Measurements from ENCODE around the gene TTI1.

DNA sequence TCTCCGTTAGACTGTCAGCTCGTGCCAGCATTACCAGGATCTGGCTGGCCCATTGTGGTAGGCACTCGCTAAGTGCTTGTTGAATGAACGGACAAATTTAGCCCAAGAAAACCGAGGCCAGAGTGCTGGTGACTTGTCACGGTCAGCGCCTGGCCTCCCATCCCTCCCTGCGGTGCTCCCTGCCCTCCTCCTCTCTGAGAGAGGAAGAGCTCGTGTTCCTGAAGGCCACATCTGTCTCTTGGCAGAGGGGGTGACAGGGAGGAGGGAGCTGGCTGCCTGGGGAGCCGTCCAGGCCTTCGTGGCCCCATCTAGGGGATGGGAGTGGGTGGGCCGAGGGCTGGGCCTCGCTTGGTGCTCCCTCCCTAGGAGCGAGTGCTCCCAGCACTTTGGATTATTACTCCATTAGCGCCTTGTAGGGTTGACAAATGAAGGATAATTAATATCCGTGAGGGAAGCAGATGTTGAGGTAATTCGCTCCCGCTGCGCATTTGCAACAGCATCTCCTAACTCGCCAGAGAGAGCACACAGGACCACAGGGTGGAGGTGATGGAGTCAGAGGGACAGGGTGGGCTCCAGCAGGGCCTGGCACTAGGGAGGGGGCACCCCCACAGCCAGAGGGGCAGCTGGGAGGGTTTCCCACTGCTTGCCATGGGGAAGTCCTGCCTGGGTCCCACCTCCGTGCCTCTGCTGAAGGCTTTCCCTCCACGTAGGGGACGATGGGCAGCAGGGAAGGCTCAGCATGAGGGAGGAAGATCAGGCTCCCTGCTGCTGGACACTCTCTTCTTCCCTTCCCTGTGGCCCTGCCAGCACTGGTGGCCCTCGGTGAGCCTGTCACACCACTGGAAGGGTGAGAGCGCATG, 93.3 kb downstream of the TTI1 start:
- TF ChIP-seq, protein P1, sequence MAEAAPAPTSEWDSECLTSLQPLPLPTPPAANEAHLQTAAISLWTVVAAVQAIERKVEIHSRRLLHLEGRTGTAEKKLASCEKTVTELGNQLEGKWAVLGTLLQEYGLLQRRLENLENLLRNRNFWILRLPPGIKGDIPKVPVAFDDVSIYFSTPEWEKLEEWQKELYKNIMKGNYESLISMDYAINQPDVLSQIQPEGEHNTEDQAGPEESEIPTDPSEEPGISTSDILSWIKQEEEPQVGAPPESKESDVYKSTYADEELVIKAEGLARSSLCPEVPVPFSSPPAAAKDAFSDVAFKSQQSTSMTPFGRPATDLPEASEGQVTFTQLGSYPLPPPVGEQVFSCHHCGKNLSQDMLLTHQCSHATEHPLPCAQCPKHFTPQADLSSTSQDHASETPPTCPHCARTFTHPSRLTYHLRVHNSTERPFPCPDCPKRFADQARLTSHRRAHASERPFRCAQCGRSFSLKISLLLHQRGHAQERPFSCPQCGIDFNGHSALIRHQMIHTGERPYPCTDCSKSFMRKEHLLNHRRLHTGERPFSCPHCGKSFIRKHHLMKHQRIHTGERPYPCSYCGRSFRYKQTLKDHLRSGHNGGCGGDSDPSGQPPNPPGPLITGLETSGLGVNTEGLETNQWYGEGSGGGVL (tag by site-specific recombination; IDR thresholded peaks at IDR 0.05): no peak
- TF ChIP-seq BCL11A (tag by site-specific recombination; IDR thresholded peaks at IDR 0.05; ENCODE audit: low read depth) (no peak), ZFP69B (tag by site-specific recombination; IDR thresholded peaks at IDR 0.05) (no peak), ZNF121 (tag by site-specific recombination; IDR thresholded peaks at IDR 0.05) (no peak), ZNF558 (tag by site-specific recombination; IDR thresholded peaks at IDR 0.05) (no peak), ZNF792 (tag by site-specific recombination; IDR thresholded peaks at IDR 0.05) (no peak), ZNF423 (tag by site-specific recombination; IDR thresholded peaks at IDR 0.05) (no peak), ZNF658 (tag by site-specific recombination; IDR thresholded peaks at IDR 0.05) (no peak), ZNF146 (tag by site-specific recombination; IDR thresholded peaks at IDR 0.05) (no peak), ZNF16 (tag by site-specific recombination; IDR thresholded peaks at IDR 0.05; ENCODE audit: low read depth) (no peak), TRIM28 (IDR thresholded peaks at IDR 0.05; ENCODE audit: borderline replicate concordance, low read length) (no peak)
- TF ChIP-seq, protein P2, sequence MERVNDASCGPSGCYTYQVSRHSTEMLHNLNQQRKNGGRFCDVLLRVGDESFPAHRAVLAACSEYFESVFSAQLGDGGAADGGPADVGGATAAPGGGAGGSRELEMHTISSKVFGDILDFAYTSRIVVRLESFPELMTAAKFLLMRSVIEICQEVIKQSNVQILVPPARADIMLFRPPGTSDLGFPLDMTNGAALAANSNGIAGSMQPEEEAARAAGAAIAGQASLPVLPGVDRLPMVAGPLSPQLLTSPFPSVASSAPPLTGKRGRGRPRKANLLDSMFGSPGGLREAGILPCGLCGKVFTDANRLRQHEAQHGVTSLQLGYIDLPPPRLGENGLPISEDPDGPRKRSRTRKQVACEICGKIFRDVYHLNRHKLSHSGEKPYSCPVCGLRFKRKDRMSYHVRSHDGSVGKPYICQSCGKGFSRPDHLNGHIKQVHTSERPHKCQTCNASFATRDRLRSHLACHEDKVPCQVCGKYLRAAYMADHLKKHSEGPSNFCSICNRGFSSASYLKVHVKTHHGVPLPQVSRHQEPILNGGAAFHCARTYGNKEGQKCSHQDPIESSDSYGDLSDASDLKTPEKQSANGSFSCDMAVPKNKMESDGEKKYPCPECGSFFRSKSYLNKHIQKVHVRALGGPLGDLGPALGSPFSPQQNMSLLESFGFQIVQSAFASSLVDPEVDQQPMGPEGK (tag by site-specific recombination; IDR thresholded peaks at IDR 0.05): no peak
- TF ChIP-seq, protein P3, sequence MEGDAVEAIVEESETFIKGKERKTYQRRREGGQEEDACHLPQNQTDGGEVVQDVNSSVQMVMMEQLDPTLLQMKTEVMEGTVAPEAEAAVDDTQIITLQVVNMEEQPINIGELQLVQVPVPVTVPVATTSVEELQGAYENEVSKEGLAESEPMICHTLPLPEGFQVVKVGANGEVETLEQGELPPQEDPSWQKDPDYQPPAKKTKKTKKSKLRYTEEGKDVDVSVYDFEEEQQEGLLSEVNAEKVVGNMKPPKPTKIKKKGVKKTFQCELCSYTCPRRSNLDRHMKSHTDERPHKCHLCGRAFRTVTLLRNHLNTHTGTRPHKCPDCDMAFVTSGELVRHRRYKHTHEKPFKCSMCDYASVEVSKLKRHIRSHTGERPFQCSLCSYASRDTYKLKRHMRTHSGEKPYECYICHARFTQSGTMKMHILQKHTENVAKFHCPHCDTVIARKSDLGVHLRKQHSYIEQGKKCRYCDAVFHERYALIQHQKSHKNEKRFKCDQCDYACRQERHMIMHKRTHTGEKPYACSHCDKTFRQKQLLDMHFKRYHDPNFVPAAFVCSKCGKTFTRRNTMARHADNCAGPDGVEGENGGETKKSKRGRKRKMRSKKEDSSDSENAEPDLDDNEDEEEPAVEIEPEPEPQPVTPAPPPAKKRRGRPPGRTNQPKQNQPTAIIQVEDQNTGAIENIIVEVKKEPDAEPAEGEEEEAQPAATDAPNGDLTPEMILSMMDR (tag by site-specific recombination; IDR thresholded peaks at IDR 0.05): no peak
- TF ChIP-seq, protein P4, sequence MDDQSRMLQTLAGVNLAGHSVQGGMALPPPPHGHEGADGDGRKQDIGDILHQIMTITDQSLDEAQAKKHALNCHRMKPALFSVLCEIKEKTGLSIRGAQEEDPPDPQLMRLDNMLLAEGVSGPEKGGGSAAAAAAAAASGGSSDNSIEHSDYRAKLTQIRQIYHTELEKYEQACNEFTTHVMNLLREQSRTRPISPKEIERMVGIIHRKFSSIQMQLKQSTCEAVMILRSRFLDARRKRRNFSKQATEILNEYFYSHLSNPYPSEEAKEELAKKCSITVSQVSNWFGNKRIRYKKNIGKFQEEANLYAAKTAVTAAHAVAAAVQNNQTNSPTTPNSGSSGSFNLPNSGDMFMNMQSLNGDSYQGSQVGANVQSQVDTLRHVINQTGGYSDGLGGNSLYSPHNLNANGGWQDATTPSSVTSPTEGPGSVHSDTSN (CRISPR knock-in tag; IDR thresholded peaks at IDR 0.05): no peak

All from HEK293 (cell line).